ENCODE results near the gene CEACAM16. TPM values are rescaled to one million over a fixed set of nuclear protein-coding genes. Genes with fewer than 3 reads are reported as not detected.
A peak's percentile ranks its signal among the peaks of the same experiment; 100 is the strongest.

CEACAM16 gene
- total RNA-seq, 2 donors from 2014 or later = not detected

GRCh38 chr19:44752816-44753625 lies 54.1 kb downstream of the CEACAM16 start:
- H3K4me3 ChIP-seq = peak overlapping the region; percentile 82
- H3K9me3 ChIP-seq = no peaks in the 10 kb centered on the region
- peak overlapping the region; percentile 88 to 92 for H3K27ac ChIP-seq
- peak; percentile 80 for DNase-seq (ENCODE audit: low spot score)
- peaks cover 53 to 76% of the 10 kb centered on the region in 2 donors for H3K4me1 ChIP-seq (ENCODE audit: control insufficient read depth in 1 of 2, low read depth in 2 of 2)
- H3K36me3 ChIP-seq = peaks cover 3% of the 10 kb centered on the region
- H3K27me3 ChIP-seq (replicated peaks; ENCODE audit: insufficient read depth) = no peaks in the 10 kb centered on the region
- no peak for TF ChIP-seq CTCF (IDR thresholded peaks at IDR 0.05)
- peak; percentile 48 for ATAC-seq (ENCODE audit: insufficient number of reproducible peaks, low FRiP score, low read depth)

- Histone ChIP-seq H3K4me1 (ENCODE audit: control insufficient read depth in 1 of 2, low read depth in 2 of 2) (peaks cover 57 to 80% of the 10 kb centered on the region in 2 donors), H3K4me3 (peak overlapping the region; percentile 82), H3K27ac (peak overlapping the region; percentile 88 to 92), H3K27me3 (replicated peaks; ENCODE audit: insufficient read depth) (no peaks in the 10 kb centered on the region), H3K36me3 (peaks cover 3% of the 10 kb centered on the region), H3K9me3 (no peaks in the 10 kb centered on the region)
- ATAC-seq (ENCODE audit: insufficient number of reproducible peaks, low FRiP score, low read depth) = no peak
- no peak for TF ChIP-seq CTCF (IDR thresholded peaks at IDR 0.05)
- DNase-seq (ENCODE audit: low spot score) = no peak
These were observed 54.6 kb downstream of the CEACAM16 start for GRCh38 chr19:44753626-44753931.

GRCh38 chr19:44753932-44754749 lies 55.2 kb downstream of the CEACAM16 start:
- peak overlapping the region; percentile 82 for H3K4me3 ChIP-seq
- ATAC-seq (ENCODE audit: insufficient number of reproducible peaks, low FRiP score, low read depth) (peak; percentile 20), DNase-seq (ENCODE audit: low spot score) (peak; percentile 87)
- no peaks in the 10 kb centered on the region for H3K27me3 ChIP-seq (replicated peaks; ENCODE audit: insufficient read depth)
- H3K9me3 ChIP-seq = no peaks in the 10 kb centered on the region
- H3K27ac ChIP-seq = peak overlapping the region; percentile 88 to 92
- no peak for TF ChIP-seq CTCF (IDR thresholded peaks at IDR 0.05)
- H3K36me3 ChIP-seq = peaks cover 3% of the 10 kb centered on the region
- H3K4me1 ChIP-seq (ENCODE audit: control insufficient read depth in 1 of 2, low read depth in 2 of 2) = peaks cover 60 to 82% of the 10 kb centered on the region in 2 donors

- no peak for DNase-seq (ENCODE audit: low spot score)
- peak overlapping the region; percentile 82 for H3K4me3 ChIP-seq
- peak overlapping the region; percentile 88 to 92 for H3K27ac ChIP-seq
- no peak for ATAC-seq (ENCODE audit: insufficient number of reproducible peaks, low FRiP score, low read depth)
- peaks cover 8% of the 10 kb centered on the region for H3K36me3 ChIP-seq
- no peaks in the 10 kb centered on the region for H3K27me3 ChIP-seq (replicated peaks; ENCODE audit: insufficient read depth)
- H3K9me3 ChIP-seq = no peaks in the 10 kb centered on the region
- H3K4me1 ChIP-seq (ENCODE audit: control insufficient read depth in 1 of 2, low read depth in 2 of 2) = peaks cover 56 to 82% of the 10 kb centered on the region in 2 donors
- no peak for TF ChIP-seq CTCF (IDR thresholded peaks at IDR 0.05)
These were observed 55.8 kb downstream of the CEACAM16 start for GRCh38 chr19:44754750-44755080.

- TF ChIP-seq CTCF (IDR thresholded peaks at IDR 0.05) = no peak
- DNase-seq (ENCODE audit: low spot score) = no peak
- H3K4me1 ChIP-seq (ENCODE audit: control insufficient read depth in 1 of 2, low read depth in 2 of 2) = peaks cover 53 to 78% of the 10 kb centered on the region in 2 donors
- H3K27me3 ChIP-seq (replicated peaks; ENCODE audit: insufficient read depth) = no peaks in the 10 kb centered on the region
- H3K27ac ChIP-seq = peak overlapping the region; percentile 16 to 92
- H3K9me3 ChIP-seq = no peaks in the 10 kb centered on the region
- ATAC-seq (ENCODE audit: insufficient number of reproducible peaks, low FRiP score, low read depth) = no peak
- peaks cover 11% of the 10 kb centered on the region for H3K36me3 ChIP-seq
- H3K4me3 ChIP-seq = peak overlapping the region; percentile 82
These were observed 56.3 kb downstream of the CEACAM16 start for GRCh38 chr19:44755219-44755618.

Measured in thoracic aorta (tissue), 2 donors.